Effector memory CD4-positive, alpha-beta T cell (primary cell): ENCODE measurements around the gene NUDT7.

Experiments
- DNase-seq, 3 donors: peaks; one replicate each; pipeline ENCODE4 v3.0.0-alpha.2; 2020
- H3K27ac ChIP-seq: 2 replicates; pipeline ENCODE4 v1.7.0; 2013; ENCODE audit warnings: mild to moderate bottlenecking, low read length, moderate library complexity; ENCODE audit not compliant: insufficient read depth, poor library complexity, severe bottlenecking
- H3K27me3 ChIP-seq: replicated peaks from 2 replicates; pipeline ENCODE4 v1.7.0; 2013; ENCODE audit warnings: mild to moderate bottlenecking, low read length; ENCODE audit not compliant: insufficient read depth, control insufficient read depth, poor library complexity, severe bottlenecking
- H3K36me3 ChIP-seq: 2 replicates; pipeline ENCODE4 v1.7.0; 2013; ENCODE audit warnings: mild to moderate bottlenecking, low read length, moderate library complexity; ENCODE audit not compliant: control insufficient read depth, insufficient read depth
- H3K4me1 ChIP-seq: 2 replicates; pipeline ENCODE4 v1.7.0; 2013; ENCODE audit warnings: low read length, mild to moderate bottlenecking; ENCODE audit not compliant: control insufficient read depth, insufficient read depth, poor library complexity, severe bottlenecking
- H3K4me3 ChIP-seq: 2 replicates; pipeline ENCODE4 v1.7.0; 2013; ENCODE audit warnings: low read length, low read depth, mild to moderate bottlenecking; ENCODE audit not compliant: insufficient read depth, poor library complexity, severe bottlenecking
- H3K9me3 ChIP-seq: 2 replicates; pipeline ENCODE4 v1.7.0; 2013; ENCODE audit warnings: mild to moderate bottlenecking, low read length, moderate library complexity; ENCODE audit not compliant: control insufficient read depth

Gene NUDT7

DNA sequence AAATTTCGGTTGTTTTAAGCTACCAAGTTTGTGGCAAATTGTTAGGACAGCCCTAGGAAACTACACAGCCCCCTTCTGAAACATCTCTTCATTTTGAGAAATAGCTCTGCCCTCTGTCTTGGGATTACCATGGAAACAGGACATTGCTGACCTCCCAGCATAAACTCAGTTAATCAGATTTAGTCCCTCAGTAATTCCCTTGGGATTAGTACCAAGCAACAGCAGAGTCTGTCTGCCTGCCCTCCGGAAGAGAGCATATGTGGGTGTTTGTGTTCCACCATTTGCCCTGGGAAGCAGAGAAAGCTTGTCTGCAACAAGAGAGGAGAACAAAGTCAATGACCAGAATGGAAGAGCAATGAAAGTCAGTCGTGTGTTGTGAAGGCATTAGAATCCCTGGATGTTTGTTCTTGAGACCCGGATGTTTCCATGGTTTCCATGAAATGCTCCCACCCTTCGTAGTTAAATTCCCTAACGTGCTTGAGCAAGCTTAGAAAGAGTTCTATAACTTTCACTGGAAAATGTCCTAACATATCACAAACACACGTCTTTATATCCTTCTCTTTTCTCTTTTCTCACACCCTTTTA is 26.2 kb downstream of the NUDT7 start:
- Histone ChIP-seq H3K4me1 (no peaks in the 10 kb centered on the region), H3K27me3 (no peaks in the 10 kb centered on the region), H3K36me3 (no peaks in the 10 kb centered on the region), H3K4me3 (no peak overlapping the region), H3K27ac (no peak overlapping the region), H3K9me3 (no peaks in the 10 kb centered on the region)
- DNase-seq, result no peak

DNA sequence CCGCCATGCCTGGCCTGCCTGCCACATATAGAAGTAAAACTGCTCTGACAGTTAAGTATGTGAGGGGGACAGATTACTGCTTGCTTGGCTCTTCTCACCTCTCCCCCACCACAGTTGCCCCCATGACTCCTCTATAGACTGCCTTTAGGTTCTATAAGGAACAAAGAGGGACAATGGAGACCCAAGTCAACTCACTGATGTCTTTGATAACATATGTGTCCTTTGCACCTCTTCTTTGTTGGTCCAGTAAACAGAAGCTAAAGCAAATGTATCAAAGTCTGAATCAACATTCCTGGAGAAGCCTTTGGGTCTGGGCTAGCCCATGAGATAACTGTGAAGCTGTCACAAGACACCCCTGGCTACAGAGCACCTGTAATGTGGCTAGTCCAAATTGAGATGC is 27.1 kb downstream of the NUDT7 start:
- DNase-seq, result no peak
- no peaks in the 10 kb centered on the region for H3K27me3 ChIP-seq
- no peak overlapping the region for H3K4me3 ChIP-seq
- no peaks in the 10 kb centered on the region for H3K36me3 ChIP-seq
- no peaks in the 10 kb centered on the region for H3K9me3 ChIP-seq
- H3K4me1 ChIP-seq, result no peaks in the 10 kb centered on the region
- no peak overlapping the region for H3K27ac ChIP-seq

DNA sequence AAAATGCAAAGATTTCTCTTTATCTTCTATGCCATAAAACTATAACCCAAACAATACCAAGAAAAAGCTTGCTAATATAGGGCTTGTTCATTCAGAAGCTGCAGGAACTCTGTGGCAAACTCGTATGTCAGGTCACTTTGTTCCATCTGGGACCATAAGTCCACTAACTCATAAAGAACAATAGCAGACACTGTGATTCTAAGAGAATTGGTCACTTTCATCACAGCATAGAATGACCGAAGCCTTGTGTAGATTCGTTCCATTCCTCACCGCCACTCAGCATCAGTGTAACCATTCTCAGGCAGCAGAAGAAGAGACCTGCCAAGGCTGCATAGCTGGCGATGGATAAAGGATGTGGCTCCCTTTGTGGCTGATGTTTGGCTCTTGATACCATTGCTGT is 35.7 kb downstream of the NUDT7 start:
- Histone ChIP-seq H3K27ac (no peak overlapping the region), H3K36me3 (no peaks in the 10 kb centered on the region), H3K4me1 (no peaks in the 10 kb centered on the region), H3K4me3 (no peak overlapping the region), H3K27me3 (no peaks in the 10 kb centered on the region), H3K9me3 (no peaks in the 10 kb centered on the region)
- no peak for DNase-seq

DNA sequence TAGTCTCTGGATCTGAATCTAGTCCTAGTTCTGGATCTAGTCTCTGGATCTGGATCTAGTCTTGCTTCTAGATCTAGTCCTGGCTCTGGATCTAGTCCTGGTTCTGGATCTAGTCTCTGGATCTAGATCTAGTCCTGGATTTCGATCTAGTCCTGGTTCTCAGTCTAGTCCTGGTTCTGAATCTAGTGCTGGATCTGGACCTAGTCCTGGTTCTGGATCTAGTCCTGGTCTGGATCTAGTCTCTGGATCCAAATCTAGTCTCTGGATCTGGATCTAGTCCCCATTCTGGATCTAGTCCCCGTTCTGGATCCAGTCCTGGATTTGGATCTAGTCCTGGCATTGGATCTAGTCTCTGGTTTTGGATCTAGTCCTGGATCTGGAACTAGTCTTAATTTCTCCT is 36.2 kb downstream of the NUDT7 start:
- Histone ChIP-seq H3K4me3 (no peak overlapping the region), H3K9me3 (no peaks in the 10 kb centered on the region), H3K36me3 (no peaks in the 10 kb centered on the region), H3K27ac (no peak overlapping the region), H3K4me1 (no peaks in the 10 kb centered on the region), H3K27me3 (no peaks in the 10 kb centered on the region)
- DNase-seq, result no peak

DNA sequence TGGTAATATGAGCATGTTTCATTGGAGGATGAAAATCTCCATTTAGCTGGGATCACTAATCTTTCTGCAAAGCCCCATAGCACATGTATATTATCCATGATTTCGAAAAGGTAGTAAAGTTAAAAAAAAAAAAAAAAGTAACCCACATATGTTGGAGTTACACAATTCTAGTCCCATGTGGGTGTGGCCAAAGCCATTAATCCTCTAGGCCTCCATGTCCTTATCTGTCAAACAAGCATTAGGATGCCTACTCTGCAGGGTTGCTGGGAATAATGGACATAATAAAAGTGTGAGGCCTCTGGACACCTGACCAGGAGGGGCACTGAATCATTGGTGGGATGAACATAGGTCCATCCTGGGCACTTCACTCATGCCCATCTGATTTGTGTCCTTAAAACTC is 36.9 kb downstream of the NUDT7 start:
- H3K9me3 ChIP-seq, result no peaks in the 10 kb centered on the region
- no peak overlapping the region for H3K4me3 ChIP-seq
- DNase-seq, result no peak
- no peaks in the 10 kb centered on the region for H3K36me3 ChIP-seq
- no peak overlapping the region for H3K27ac ChIP-seq
- H3K4me1 ChIP-seq, result no peaks in the 10 kb centered on the region
- no peaks in the 10 kb centered on the region for H3K27me3 ChIP-seq

DNA sequence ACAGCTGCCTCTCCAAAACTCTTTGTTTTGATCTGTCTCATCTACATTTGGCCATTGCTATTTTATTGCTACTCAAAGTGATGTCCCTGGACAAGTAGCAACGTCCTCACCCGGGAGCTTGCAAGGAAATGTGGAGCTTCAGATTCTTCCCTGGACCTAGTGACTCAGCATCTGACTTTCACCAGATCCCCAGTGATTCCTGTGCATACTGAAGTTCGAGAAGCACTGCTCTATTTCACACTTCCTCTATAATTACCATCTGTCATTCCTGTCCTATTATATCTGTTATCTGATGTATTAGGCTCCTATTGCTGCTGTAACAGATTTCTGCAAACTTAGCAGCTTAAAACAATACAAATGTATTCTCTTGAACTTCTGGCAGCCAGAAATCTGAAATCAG is 37.5 kb downstream of the NUDT7 start:
- Histone ChIP-seq H3K27ac (no peak overlapping the region), H3K4me3 (no peak overlapping the region), H3K9me3 (no peaks in the 10 kb centered on the region), H3K4me1 (no peaks in the 10 kb centered on the region), H3K36me3 (no peaks in the 10 kb centered on the region), H3K27me3 (no peaks in the 10 kb centered on the region)
- no peak for DNase-seq

DNA sequence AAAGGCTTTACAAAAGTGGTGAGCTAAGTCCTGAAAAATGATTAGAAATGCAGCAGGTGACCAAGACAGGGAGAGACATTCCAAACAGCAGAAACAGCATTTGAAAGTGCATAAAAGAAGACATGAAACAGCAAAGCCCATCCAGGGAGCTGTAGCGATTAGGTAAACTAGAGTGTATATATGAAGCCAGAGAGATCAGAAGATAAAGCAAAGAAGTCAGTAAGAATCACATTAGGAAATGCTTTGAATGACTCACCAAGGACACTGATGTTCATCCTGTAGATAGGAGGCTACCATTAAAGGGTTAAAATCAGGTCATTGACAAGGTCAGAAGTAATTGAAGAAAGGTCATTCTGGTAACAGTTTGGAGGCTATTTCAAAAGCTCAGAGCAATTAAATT is 38.5 kb downstream of the NUDT7 start:
- Histone ChIP-seq H3K36me3 (no peaks in the 10 kb centered on the region), H3K4me1 (no peaks in the 10 kb centered on the region), H3K27ac (no peak overlapping the region), H3K4me3 (no peak overlapping the region), H3K9me3 (no peaks in the 10 kb centered on the region), H3K27me3 (no peaks in the 10 kb centered on the region)
- DNase-seq, result no peak

DNA sequence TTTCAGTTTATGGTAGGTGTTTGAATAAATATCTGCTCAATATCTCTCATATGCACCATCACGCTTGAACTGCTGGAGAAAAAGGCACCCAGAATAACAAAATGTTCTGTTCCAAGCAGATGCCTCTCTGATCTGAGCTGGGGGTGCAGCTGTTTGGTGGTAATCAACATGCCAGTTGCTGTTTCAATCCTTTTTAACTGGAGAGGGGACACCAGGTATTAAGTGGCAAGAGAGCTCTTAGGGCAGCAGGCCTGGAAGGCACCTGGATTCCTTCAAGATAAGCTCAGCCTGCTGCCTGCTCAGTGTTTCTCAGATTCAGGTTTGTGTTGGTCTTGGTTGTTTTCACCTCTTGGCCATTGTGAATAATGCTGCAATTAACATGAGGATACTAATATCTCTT is 38.9 kb downstream of the NUDT7 start:
- Histone ChIP-seq H3K27ac (no peak overlapping the region), H3K4me1 (no peaks in the 10 kb centered on the region), H3K9me3 (no peaks in the 10 kb centered on the region), H3K36me3 (no peaks in the 10 kb centered on the region), H3K27me3 (no peaks in the 10 kb centered on the region), H3K4me3 (no peak overlapping the region)
- DNase-seq, result no peak

DNA sequence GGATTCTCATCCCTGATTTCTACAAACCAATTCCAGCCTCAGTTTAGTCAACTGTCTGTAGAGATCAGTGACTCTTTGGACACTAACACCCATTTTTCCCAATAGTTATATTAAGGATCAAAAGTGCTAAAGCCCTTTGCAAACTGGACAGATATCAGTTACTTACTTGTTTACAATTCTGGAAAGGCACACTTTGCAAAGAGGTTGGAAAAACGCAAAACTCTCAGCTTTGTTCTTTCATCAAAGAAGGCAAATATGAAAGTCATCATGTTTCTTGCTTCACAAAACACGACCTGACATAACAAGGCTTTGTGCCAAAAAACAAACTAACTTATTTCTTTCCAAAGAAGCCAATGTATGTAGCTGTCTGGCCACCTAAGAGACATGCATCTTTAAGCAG is 39.9 kb downstream of the NUDT7 start:
- no peak overlapping the region for H3K4me3 ChIP-seq
- H3K4me1 ChIP-seq, result no peaks in the 10 kb centered on the region
- no peak for DNase-seq
- no peaks in the 10 kb centered on the region for H3K27me3 ChIP-seq
- H3K9me3 ChIP-seq, result no peaks in the 10 kb centered on the region
- H3K27ac ChIP-seq, result no peak overlapping the region
- no peaks in the 10 kb centered on the region for H3K36me3 ChIP-seq

DNA sequence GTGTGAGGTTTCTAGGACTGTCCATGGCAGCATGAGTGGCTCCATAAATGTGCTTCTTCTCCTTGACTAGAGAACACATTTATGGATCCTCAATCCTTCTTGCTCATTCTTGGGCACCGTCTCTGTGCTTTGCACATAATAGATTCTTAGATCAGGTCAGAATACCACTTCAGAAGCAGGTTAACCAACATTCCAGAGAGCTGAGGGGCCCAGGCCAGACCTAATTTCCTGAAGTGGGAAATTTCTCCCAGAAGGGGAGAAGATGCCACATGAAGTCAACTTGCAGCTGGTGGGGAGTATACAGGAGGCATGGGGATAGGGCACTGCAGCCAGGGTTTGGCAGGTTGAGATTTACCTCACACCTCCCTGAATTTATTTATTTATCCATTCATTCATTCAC is 41.7 kb downstream of the NUDT7 start:
- Histone ChIP-seq H3K4me1 (no peaks in the 10 kb centered on the region), H3K9me3 (no peaks in the 10 kb centered on the region), H3K27me3 (no peaks in the 10 kb centered on the region), H3K4me3 (no peak overlapping the region), H3K36me3 (no peaks in the 10 kb centered on the region), H3K27ac (no peak overlapping the region)
- no peak for DNase-seq

DNA sequence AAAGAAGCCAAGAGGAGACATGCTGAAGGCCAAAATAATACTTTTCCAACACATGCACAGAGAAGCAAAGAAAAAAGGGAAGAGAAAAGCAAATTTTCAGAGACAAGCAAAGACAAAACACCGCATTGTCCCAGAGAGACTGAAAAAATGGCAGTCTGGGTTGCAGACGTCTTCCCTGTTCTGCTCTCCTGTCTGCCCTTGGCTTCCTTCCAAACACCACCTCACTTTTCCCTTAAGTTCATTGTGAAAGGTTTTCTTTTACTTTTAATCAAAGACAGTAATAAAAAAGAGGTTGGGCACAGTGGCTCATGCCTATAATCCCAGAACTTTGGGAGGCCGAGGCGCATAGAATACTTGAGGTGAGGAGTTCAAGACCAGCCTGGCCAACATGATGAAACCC is 44.9 kb downstream of the NUDT7 start:
- Histone ChIP-seq H3K4me3 (no peak overlapping the region), H3K9me3 (no peaks in the 10 kb centered on the region), H3K36me3 (no peaks in the 10 kb centered on the region), H3K27ac (no peak overlapping the region), H3K27me3 (no peaks in the 10 kb centered on the region), H3K4me1 (no peaks in the 10 kb centered on the region)
- no peak for DNase-seq
